Left colon (tissue), 2 donors: ENCODE results near the gene UBE2F. TPM values are rescaled to one million over a fixed set of nuclear protein-coding genes. Genes with fewer than 3 reads are reported as not detected.

Experiments used
- ATAC-seq: fragments of 200-7000 bp; cut with Tn5 transposase; one replicate; pipeline ENCODE4 v1.9.1; 2020; ENCODE audit warnings: mild to moderate bottlenecking, moderate library complexity
- DNase-seq, 2 donors: peaks; one replicate each; pipeline ENCODE4 v3.0.0-alpha.2; 2020
- intact Hi-C, 2 donors: fragments of 100-400 bp; cut with DNase I in 1 of 2; cut with micrococcal nuclease in 1 of 2; formaldehyde crosslinking; loops; one replicate each; pipeline versions ENCODE4 v1.11.2 to v1.14.0; 2022; cut with DNase I, micrococcal nuclease
- total RNA-seq, 2 donors: library from RNA; stranded (reverse); fragmentation: NEBNext Ultra II Directional; extraction: Animal tissue kit (Norgen Biotek cat#: 25700); gene quantifications; one replicate each; pipeline ENCODE4 v1.2.1, GENCODE V29; 2021
- donor health status: DM: no; HTN: no; CAD: no.
- donor health status: DM: yes; HTN: yes; CAD: no.

Gene UBE2F
- total RNA-seq, 2 donors from 2014 or later: 50.8 to 52.9 TPM

- no peak for DNase-seq
- no peak for ATAC-seq
Measured at GRCh38 chr2:238004077-238004830, 37.4 kb downstream of the UBE2F start.

DNA sequence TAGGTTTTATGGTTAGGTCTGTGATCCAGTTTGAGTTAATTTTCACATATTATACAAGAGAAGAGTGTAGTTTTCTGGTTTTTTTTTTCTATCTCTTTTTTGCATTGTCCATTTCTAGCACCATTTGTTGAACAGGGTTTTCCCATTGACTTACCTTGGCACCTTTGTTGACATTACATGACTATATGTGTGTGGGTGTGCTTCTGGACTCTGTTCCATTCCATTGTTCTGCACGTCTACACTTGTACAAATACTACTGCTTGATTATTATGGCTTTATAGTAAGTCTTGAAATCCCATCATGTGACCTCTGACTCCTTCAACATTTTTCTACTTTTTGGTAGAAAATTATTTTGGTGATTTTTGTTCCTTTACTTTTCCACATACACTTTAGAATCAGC lies 38.7 kb downstream of the UBE2F start:
- DNase-seq (no peak), ATAC-seq (peak; percentile 97)
- intact Hi-C loops: no loop called here

More at GRCh38 chr2:238004077-238004830, 37.4 kb downstream of the UBE2F start:
- intact Hi-C loops: no loop called here

- no peak for ATAC-seq
- intact Hi-C loops: no loop called here
- DNase-seq: no peak
Measured at GRCh38 chr2:238006510-238006909, 39.7 kb downstream of the UBE2F start.

- intact Hi-C loops: no loop called here
- DNase-seq (no peak), ATAC-seq (no peak)
Measured at GRCh38 chr2:238007924-238008323, 41.1 kb downstream of the UBE2F start.

GRCh38 chr2:238009563-238009962 lies 42.7 kb downstream of the UBE2F start:
- intact Hi-C loops: no loop called here

GRCh38 chr2:238010572-238010971 lies 43.8 kb downstream of the UBE2F start:
- DNase-seq: no peak
- ATAC-seq: no peak
- intact Hi-C loops: no loop called here

More at GRCh38 chr2:238009563-238009962, 42.7 kb downstream of the UBE2F start:
- DNase-seq (no peak), ATAC-seq (peak; percentile 58)

- no peak for DNase-seq
- no peak for ATAC-seq
- intact Hi-C loops: no loop called here
Measured at GRCh38 chr2:238013806-238014205, 47.0 kb downstream of the UBE2F start.

- no peak for ATAC-seq
- no peak for DNase-seq
- intact Hi-C loops: no loop called here
Measured at GRCh38 chr2:238015705-238016104, 48.9 kb downstream of the UBE2F start.

GRCh38 chr2:238016526-238016925 lies 49.7 kb downstream of the UBE2F start:
- ATAC-seq (no peak), DNase-seq (no peak)
- intact Hi-C loops: no loop called here

DNA sequence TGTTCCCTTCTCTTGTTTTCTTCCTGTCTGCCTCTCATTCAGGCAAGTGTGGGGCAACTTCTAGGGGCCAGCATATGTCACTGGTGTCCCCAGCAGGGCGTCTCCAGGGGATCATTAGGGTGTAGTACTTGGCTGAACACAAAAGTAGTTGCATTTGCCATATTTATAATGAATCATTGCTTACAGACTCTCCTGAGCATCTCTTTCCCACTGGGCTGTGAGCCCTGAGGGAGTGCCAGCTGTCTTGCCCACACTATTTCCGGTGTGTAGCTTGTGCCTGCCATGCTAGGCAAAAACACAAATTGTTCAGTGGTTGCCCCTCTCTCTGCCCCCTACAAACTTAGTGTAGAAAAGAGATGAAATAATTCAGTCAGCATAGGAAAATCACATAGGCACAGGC lies 53.1 kb downstream of the UBE2F start:
- ATAC-seq (no peak), DNase-seq (no peak)
- intact Hi-C loops: no loop called here

DNA sequence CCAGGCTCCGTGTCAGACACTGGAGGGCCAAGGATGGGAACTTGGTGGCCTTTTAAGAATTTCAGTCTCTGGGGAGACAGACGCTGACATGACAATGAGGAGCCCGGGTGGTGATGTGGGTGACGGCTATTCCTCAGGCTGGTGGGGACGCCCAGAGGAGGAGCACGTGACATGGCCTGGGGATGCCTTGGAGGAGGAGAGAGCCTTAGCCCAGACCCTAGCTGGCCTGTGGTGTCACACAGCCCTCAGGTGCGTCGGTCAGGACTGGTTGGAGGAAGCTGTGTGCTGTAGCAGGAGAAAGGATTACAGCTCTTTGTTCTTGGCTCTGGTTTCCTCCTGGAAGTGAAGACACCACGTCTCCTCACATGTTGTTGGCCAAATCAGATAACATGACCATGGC lies 54.0 kb downstream of the UBE2F start:
- DNase-seq (no peak), ATAC-seq (no peak)
- intact Hi-C loops: no loop called here

GRCh38 chr2:238021327-238021726 lies 54.5 kb downstream of the UBE2F start:
- ATAC-seq (no peak), DNase-seq (no peak)
- intact Hi-C loops: no loop called here

DNA sequence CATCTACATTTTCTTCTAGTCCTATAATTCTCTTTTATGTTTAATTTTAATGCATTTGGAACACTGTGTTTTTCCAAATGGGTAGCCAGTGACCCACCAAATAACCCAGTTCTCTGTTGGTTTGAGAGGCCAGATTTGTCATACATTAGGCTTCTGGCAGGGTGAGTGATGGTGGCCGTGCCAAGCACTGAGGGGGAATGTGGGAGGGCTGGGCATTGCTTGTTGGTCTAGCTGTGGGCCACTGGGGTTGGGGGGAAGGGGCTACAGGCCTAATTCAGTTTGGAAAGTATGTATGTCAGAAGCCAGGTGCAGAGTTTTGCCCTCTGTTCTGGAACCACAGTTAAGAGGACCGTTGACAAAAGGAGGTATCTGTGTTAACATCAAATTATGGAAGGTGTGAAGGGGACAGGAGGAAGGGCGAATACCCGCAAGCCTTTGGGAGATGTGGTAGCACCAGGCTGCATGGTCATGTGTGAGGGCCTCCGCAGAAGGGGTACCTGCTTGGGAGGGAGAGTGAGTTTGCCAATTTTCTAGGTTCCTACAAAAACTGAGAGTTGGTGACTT lies 55.9 kb downstream of the UBE2F start:
- no peak for ATAC-seq
- intact Hi-C loops: no loop called here
- no peak for DNase-seq

DNA sequence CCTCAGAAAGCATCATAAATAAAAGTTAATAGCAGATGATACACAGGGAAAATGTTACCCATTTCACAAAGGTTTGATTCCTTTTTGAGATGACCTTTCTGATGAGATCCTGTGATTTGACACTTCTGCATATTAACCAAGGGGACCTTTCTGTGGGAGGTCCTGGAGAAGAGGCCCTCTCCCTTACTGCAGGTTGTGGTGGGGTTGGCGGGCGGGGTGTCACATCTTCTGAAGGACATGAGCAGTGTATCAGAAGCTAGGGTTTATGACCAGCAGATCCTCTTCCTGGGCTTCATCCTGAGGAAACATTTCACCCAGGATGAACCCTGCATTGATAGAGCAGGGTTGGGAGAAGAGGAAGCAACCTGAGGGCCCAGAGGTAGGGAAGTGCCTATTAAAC lies 56.8 kb downstream of the UBE2F start:
- no peak for ATAC-seq
- intact Hi-C loops: no loop called here
- no peak for DNase-seq

DNA sequence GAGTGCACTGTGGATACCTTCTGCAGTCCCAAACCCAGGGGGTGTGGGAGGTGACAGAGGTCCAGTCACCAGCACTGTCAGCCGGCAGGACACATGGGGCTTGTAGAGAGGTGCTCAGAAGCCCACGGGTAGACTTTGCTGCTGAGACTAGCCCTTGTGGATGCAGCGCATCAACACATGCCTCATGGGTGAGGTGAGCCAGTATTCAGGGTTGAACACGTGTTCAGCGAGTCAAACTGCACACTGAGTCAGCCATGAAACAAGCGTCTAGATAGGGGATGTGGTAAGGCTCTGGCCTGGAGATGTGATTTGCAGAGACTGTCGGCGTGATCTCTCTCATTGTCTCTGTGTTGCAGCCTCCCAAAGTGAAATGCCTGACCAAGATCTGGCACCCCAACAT lies 58.2 kb downstream of the UBE2F start:
- ATAC-seq (no peak), DNase-seq (no peak)
- intact Hi-C loops: no loop called here

GRCh38 chr2:238025741-238026360 lies 59.0 kb downstream of the UBE2F start:
- intact Hi-C loops: no loop called here
- DNase-seq (no peak), ATAC-seq (no peak)

DNA sequence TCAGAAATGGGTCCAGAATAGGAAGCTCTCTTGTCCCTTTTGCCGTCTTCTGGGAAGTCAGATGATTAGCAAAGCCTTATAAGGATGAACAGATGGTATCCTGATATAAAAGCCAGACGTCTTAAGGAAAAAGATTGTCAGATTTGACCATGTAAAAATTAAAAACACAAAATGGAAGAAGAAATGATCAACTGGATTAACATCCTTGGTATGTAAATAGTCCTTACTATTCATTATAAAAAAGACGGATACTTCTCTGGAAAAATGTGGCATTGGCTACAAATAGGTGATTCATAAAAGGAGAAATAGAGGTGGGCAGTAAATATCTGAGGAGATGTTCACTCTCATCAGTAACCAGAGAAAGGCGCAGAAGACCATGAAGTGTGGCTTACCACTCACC lies 60.2 kb downstream of the UBE2F start:
- no peak for DNase-seq
- intact Hi-C loops: no loop called here
- no peak for ATAC-seq

- DNase-seq (no peak), ATAC-seq (no peak)
- intact Hi-C loops: no loop called here
Measured at GRCh38 chr2:238027591-238028415, 61.0 kb downstream of the UBE2F start.

DNA sequence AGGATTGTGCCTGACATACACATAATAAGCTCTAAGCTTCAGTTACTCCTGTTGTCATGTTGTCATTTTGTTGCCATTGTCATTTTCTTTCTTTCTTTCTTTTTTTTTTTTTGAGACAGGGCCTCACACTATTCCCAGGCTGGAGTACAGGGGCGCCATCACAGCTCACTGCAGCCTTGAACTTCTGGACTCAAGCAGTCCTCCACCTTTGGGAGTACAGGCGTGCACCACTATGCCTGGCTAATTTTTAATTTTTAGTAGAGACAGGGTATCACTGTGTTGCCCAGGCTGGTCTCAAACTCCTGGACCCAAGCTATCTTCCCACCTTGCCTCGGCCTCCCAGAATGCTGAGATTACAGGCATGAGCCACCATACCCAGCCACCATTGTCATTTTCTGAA lies 63.0 kb downstream of the UBE2F start:
- intact Hi-C loops: no loop called here

More for the DNA sequence above, 63.0 kb downstream of the UBE2F start:
- no peak for DNase-seq
- no peak for ATAC-seq
